K562 (cell line): Measurements from ENCODE around the gene IL13. TPM values are rescaled to one million over a fixed set of nuclear protein-coding genes. Genes with fewer than 3 reads are reported as not detected.

ENCODE experiments used
- polyA plus RNA-seq, 8 experiments: library from polyadenylated mRNA; depleted of rRNA in 4 of 8; stranded (reverse) in 5 of 8; unstranded in 3 of 8; fragments of >200 nt; fragmentation: Nextera tagmentation in 2 of 8; fragmentation: Illumina TruSeq in 1 of 8; extraction: Ambion mirVana in 2 of 8; extraction: Trizol in 1 of 8; gene quantifications; 2 replicates each; pipeline versions ENCODE4 v1.2.1 to v1.2.3, GENCODE V29; 2011 to 2014; ENCODE audit warnings: inconsistent platforms in 1 of 8, missing spikeins in 1 of 8
- total RNA-seq, 7 experiments: library from RNA; depleted of rRNA in 6 of 7; stranded (reverse); fragments of >200 nt in 6 of 7; fragmentation: Illumina TruSeq in 2 of 7; extraction: Trizol in 2 of 7; gene quantifications; 2 replicates each; pipeline versions ENCODE4 v1.2.1 to v1.2.3, GENCODE V29; 2011 to 2021; ENCODE audit warnings: low replicate concordance in 1 of 7

The IL13 gene
- total and polyA plus RNA-seq, 9 of the 15 experiments (the other 6 are each of a cell fraction or from before 2014, with no cell fraction given) = not detected

Other genes starting within 250 kb of the IL13 start
Only the 7 nearest of the 12 such genes appear.
- gene IL5, start 114.7 kb upstream of the IL13 start, total RNA-seq (2014; rRNA removed) = not detected in 2 replicates
- not detected in 2 replicates for gene IL5, start 114.7 kb upstream of the IL13 start, total RNA-seq (2014; rRNA removed; fragmentation: Illumina TruSeq; extraction: Trizol)
- not detected in 2 replicates for gene IL5, start 114.7 kb upstream of the IL13 start, total RNA-seq (2015; rRNA removed; fragmentation: Illumina TruSeq; extraction: Trizol)
- gene IL5, start 114.7 kb upstream of the IL13 start, total RNA-seq (2021) = not detected in 2 replicates
- not detected in 2 replicates for gene IL5, start 114.7 kb upstream of the IL13 start, polyA plus RNA-seq (2011; rRNA removed)
- gene IL5, start 114.7 kb upstream of the IL13 start, polyA plus RNA-seq (2014; fragmentation: Illumina TruSeq; extraction: Trizol) = not detected in 2 replicates
- gene IL5, start 114.7 kb upstream of the IL13 start, polyA plus RNA-seq (2014; fragmentation: Nextera tagmentation; extraction: Ambion mirVana) = not detected
- 0.15 and 0.44 TPM in 2 replicates for gene IL5, start 114.7 kb upstream of the IL13 start, polyA plus RNA-seq (2014; rRNA removed)
- 30.7 and 31.6 TPM in 2 replicates for gene RAD50, start 101.2 kb upstream of the IL13 start, total RNA-seq (2014; rRNA removed)
- 60.5 and 71.2 TPM in 2 replicates for gene RAD50, start 101.2 kb upstream of the IL13 start, total RNA-seq (2014; rRNA removed; fragmentation: Illumina TruSeq; extraction: Trizol)
- 66.0 and 74.2 TPM in 2 replicates for gene RAD50, start 101.2 kb upstream of the IL13 start, total RNA-seq (2015; rRNA removed; fragmentation: Illumina TruSeq; extraction: Trizol)
- gene RAD50, start 101.2 kb upstream of the IL13 start, total RNA-seq (2021) = 46.9 and 54.5 TPM in 2 replicates
- gene RAD50, start 101.2 kb upstream of the IL13 start, polyA plus RNA-seq (2011; rRNA removed) = 41.7 and 44.1 TPM in 2 replicates
- 52.4 and 54.4 TPM in 2 replicates for gene RAD50, start 101.2 kb upstream of the IL13 start, polyA plus RNA-seq (2014; fragmentation: Illumina TruSeq; extraction: Trizol)
- 10 to 100 TPM; 15.3 to 18.0 TPM for gene RAD50, start 101.2 kb upstream of the IL13 start, polyA plus RNA-seq (2014; fragmentation: Nextera tagmentation; extraction: Ambion mirVana)
- 35.6 and 39.5 TPM in 2 replicates for gene RAD50, start 101.2 kb upstream of the IL13 start, polyA plus RNA-seq (2014; rRNA removed)
- gene IL4, start 15.8 kb downstream of the IL13 start, total RNA-seq (2014; rRNA removed) = not detected in 2 replicates
- gene IL4, start 15.8 kb downstream of the IL13 start, total RNA-seq (2014; rRNA removed; fragmentation: Illumina TruSeq; extraction: Trizol) = not detected in 2 replicates
- not detected in 2 replicates for gene IL4, start 15.8 kb downstream of the IL13 start, total RNA-seq (2015; rRNA removed; fragmentation: Illumina TruSeq; extraction: Trizol)
- not detected in 2 replicates for gene IL4, start 15.8 kb downstream of the IL13 start, total RNA-seq (2021)
- gene IL4, start 15.8 kb downstream of the IL13 start, polyA plus RNA-seq (2011; rRNA removed) = not detected in 2 replicates
- gene IL4, start 15.8 kb downstream of the IL13 start, polyA plus RNA-seq (2014; fragmentation: Illumina TruSeq; extraction: Trizol) = not detected in 2 replicates
- under 1 TPM; 0.22 to 0.62 TPM for gene IL4, start 15.8 kb downstream of the IL13 start, polyA plus RNA-seq (2014; fragmentation: Nextera tagmentation; extraction: Ambion mirVana)
- not detected in 2 replicates for gene IL4, start 15.8 kb downstream of the IL13 start, polyA plus RNA-seq (2014; rRNA removed)
- 2.6 and 4.1 TPM in 2 replicates for gene KIF3A, start 79.4 kb downstream of the IL13 start, total RNA-seq (2014; rRNA removed)
- 7.2 and 8.3 TPM in 2 replicates for gene KIF3A, start 79.4 kb downstream of the IL13 start, total RNA-seq (2014; rRNA removed; fragmentation: Illumina TruSeq; extraction: Trizol)
- 7.6 and 9.4 TPM in 2 replicates for gene KIF3A, start 79.4 kb downstream of the IL13 start, total RNA-seq (2015; rRNA removed; fragmentation: Illumina TruSeq; extraction: Trizol)
- 5.1 and 7.1 TPM in 2 replicates for gene KIF3A, start 79.4 kb downstream of the IL13 start, total RNA-seq (2021)
- gene KIF3A, start 79.4 kb downstream of the IL13 start, polyA plus RNA-seq (2011; rRNA removed) = 3.5 and 5.3 TPM in 2 replicates
- gene KIF3A, start 79.4 kb downstream of the IL13 start, polyA plus RNA-seq (2014; fragmentation: Illumina TruSeq; extraction: Trizol) = 4.5 and 6.0 TPM in 2 replicates
- 1 to 10 TPM; 1.5 TPM for gene KIF3A, start 79.4 kb downstream of the IL13 start, polyA plus RNA-seq (2014; fragmentation: Nextera tagmentation; extraction: Ambion mirVana)
- gene KIF3A, start 79.4 kb downstream of the IL13 start, polyA plus RNA-seq (2014; rRNA removed) = 5.4 and 7.8 TPM in 2 replicates
- 0.05 TPM in 1 of 2 replicates, not detected in the other for gene CCNI2, start 89.3 kb downstream of the IL13 start, total RNA-seq (2014; rRNA removed)
- gene CCNI2, start 89.3 kb downstream of the IL13 start, total RNA-seq (2014; rRNA removed; fragmentation: Illumina TruSeq; extraction: Trizol) = not detected in 2 replicates
- gene CCNI2, start 89.3 kb downstream of the IL13 start, total RNA-seq (2015; rRNA removed; fragmentation: Illumina TruSeq; extraction: Trizol) = not detected in 2 replicates
- gene CCNI2, start 89.3 kb downstream of the IL13 start, total RNA-seq (2021) = 0.18 TPM in 1 of 2 replicates, not detected in the other
- gene CCNI2, start 89.3 kb downstream of the IL13 start, polyA plus RNA-seq (2011; rRNA removed) = 0.05 and 0.06 TPM in 2 replicates
- 0.06 TPM in 1 of 2 replicates, not detected in the other for gene CCNI2, start 89.3 kb downstream of the IL13 start, polyA plus RNA-seq (2014; fragmentation: Illumina TruSeq; extraction: Trizol)
- 1 to 10 TPM; 1.6 to 1.7 TPM for gene CCNI2, start 89.3 kb downstream of the IL13 start, polyA plus RNA-seq (2014; fragmentation: Nextera tagmentation; extraction: Ambion mirVana)
- not detected in 2 replicates for gene CCNI2, start 89.3 kb downstream of the IL13 start, polyA plus RNA-seq (2014; rRNA removed)
- gene SEPTIN8, start 119.1 kb downstream of the IL13 start, total RNA-seq (2014; rRNA removed) = 92.0 and 109 TPM in 2 replicates
- 68.2 and 79.3 TPM in 2 replicates for gene SEPTIN8, start 119.1 kb downstream of the IL13 start, total RNA-seq (2014; rRNA removed; fragmentation: Illumina TruSeq; extraction: Trizol)
- 101 TPM in 2 replicates for gene SEPTIN8, start 119.1 kb downstream of the IL13 start, total RNA-seq (2015; rRNA removed; fragmentation: Illumina TruSeq; extraction: Trizol)
- gene SEPTIN8, start 119.1 kb downstream of the IL13 start, total RNA-seq (2021) = 131 and 137 TPM in 2 replicates
- 121 and 149 TPM in 2 replicates for gene SEPTIN8, start 119.1 kb downstream of the IL13 start, polyA plus RNA-seq (2011; rRNA removed)
- gene SEPTIN8, start 119.1 kb downstream of the IL13 start, polyA plus RNA-seq (2014; fragmentation: Illumina TruSeq; extraction: Trizol) = 113 and 142 TPM in 2 replicates
- 10 to 100 TPM; 19.3 to 21.0 TPM for gene SEPTIN8, start 119.1 kb downstream of the IL13 start, polyA plus RNA-seq (2014; fragmentation: Nextera tagmentation; extraction: Ambion mirVana)
- gene SEPTIN8, start 119.1 kb downstream of the IL13 start, polyA plus RNA-seq (2014; rRNA removed) = 129 and 143 TPM in 2 replicates
- gene SOWAHA, start 155.1 kb downstream of the IL13 start, total RNA-seq (2014; rRNA removed) = not detected in 2 replicates
- not detected in 2 replicates for gene SOWAHA, start 155.1 kb downstream of the IL13 start, total RNA-seq (2014; rRNA removed; fragmentation: Illumina TruSeq; extraction: Trizol)
- gene SOWAHA, start 155.1 kb downstream of the IL13 start, total RNA-seq (2015; rRNA removed; fragmentation: Illumina TruSeq; extraction: Trizol) = not detected in 2 replicates
- not detected in 2 replicates for gene SOWAHA, start 155.1 kb downstream of the IL13 start, total RNA-seq (2021)
- gene SOWAHA, start 155.1 kb downstream of the IL13 start, polyA plus RNA-seq (2011; rRNA removed) = not detected in 2 replicates
- not detected in 2 replicates for gene SOWAHA, start 155.1 kb downstream of the IL13 start, polyA plus RNA-seq (2014; fragmentation: Illumina TruSeq; extraction: Trizol)
- not detected for gene SOWAHA, start 155.1 kb downstream of the IL13 start, polyA plus RNA-seq (2014; fragmentation: Nextera tagmentation; extraction: Ambion mirVana)
- not detected in 2 replicates for gene SOWAHA, start 155.1 kb downstream of the IL13 start, polyA plus RNA-seq (2014; rRNA removed)